GM20000 (cell line): ENCODE measurements around the gene GLRX2.
"Not testable (repeated sequence)": the region's sequence is repeated elsewhere in the genome, so short reads cannot be mapped to it uniquely, and the experiment has no call there.

Source experiments
- DNase-seq: peaks from one replicate; pipeline ENCODE4 v3.0.0; 2012; ENCODE audit warnings: low spot score
- TF ChIP-seq, protein P1 (sequence below): IDR thresholded peaks from 2 replicates; pipeline ENCODE4 v1.5.1; 2012; ENCODE audit warnings: mild to moderate bottlenecking, control low read depth; ENCODE audit errors: extremely low read depth, missing control alignments

The GLRX2 gene

DNA sequence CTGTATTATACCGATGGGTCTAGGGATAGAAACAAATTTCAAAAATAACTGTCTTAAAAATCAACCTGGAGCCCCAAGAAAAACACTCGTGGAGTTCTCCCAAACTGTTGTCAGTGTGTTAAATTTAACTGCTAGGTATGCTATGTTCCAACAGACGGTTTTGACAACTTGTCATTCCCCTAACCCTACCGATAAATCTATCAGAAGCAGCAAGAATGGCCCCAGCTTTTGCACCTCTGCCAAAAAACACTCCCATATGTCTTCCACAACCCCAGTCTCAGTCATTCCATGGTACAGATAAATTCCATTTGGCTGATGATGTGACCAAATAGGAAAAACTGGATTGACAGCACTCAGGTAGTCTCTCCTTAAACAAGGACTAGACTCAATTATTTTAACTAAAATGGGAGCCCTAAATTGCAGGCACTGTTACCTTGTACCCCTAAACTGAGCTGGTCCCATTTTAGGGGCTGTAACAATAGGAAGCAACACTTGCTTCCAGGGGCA, 51.0 kb downstream of the GLRX2 start:
- no peak for DNase-seq
- TF ChIP-seq, protein P1, sequence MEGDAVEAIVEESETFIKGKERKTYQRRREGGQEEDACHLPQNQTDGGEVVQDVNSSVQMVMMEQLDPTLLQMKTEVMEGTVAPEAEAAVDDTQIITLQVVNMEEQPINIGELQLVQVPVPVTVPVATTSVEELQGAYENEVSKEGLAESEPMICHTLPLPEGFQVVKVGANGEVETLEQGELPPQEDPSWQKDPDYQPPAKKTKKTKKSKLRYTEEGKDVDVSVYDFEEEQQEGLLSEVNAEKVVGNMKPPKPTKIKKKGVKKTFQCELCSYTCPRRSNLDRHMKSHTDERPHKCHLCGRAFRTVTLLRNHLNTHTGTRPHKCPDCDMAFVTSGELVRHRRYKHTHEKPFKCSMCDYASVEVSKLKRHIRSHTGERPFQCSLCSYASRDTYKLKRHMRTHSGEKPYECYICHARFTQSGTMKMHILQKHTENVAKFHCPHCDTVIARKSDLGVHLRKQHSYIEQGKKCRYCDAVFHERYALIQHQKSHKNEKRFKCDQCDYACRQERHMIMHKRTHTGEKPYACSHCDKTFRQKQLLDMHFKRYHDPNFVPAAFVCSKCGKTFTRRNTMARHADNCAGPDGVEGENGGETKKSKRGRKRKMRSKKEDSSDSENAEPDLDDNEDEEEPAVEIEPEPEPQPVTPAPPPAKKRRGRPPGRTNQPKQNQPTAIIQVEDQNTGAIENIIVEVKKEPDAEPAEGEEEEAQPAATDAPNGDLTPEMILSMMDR: no peak

DNA sequence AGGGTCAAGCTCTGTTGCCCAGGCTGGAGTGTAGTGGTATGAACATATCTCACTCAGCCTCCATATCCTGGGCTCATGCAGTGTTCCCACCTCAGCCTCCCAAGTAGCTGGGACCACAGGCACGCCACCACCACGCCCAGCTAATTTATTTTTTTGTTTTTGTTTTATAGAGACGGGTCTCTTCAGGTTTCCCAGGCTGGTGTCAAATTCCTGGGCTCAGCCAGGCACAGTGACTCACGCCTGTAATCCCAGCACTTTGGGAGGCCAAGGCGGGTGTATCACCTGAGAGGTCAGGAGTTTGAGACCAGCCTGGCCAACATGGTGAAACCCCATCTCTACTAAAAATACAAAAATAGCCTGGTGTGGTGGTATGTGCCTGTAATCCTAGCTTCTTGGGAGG, 56.3 kb downstream of the GLRX2 start:
- DNase-seq: not testable (repeated sequence)
